ENCODE data around the gene PPP1R8. TPM values are rescaled to one million over a fixed set of nuclear protein-coding genes. Genes with fewer than 3 reads are reported as not detected.

The PPP1R8 gene
- total and polyA plus RNA-seq, 10 of the 15 experiments (the other 5 are each of a cell fraction or from before 2014, with no cell fraction given) = 10.2 to 77.0 (median 53.0) TPM

GRCh38 chr1:27811741-27812500, 18.7 kb upstream of the PPP1R8 start (continued):
- TF ChIP-seq FOS (IDR thresholded peaks at IDR 0.05; ENCODE audit: borderline replicate concordance, extremely low read depth, insufficient read length) (no peak), CREB1 (IDR thresholded peaks at IDR 0.05; ENCODE audit: low read depth) (no peak), BMI1 (IDR thresholded peaks at IDR 0.05; ENCODE audit: borderline replicate concordance) (no peak), HDAC6 (IDR thresholded peaks at IDR 0.05; ENCODE audit: unreplicated experiment) (no peak), CHD1 (IDR thresholded peaks at IDR 0.05; ENCODE audit: low read depth, low read length) (no peak), ESRRA (IDR thresholded peaks at IDR 0.05; ENCODE audit: low read length) (no peak), NR2C1 (IDR thresholded peaks at IDR 0.05) (no peak), SMARCA5 (IDR thresholded peaks at IDR 0.05) (no peak), HDAC2 (IDR thresholded peaks at IDR 0.05) (no peak), ATF3 (IDR thresholded peaks at IDR 0.05; ENCODE audit: borderline replicate concordance, extremely low read depth, low read depth, low read length) (no peak), SMC3 (IDR thresholded peaks at IDR 0.05; ENCODE audit: borderline replicate concordance, low read length) (no peak), USF2 (IDR thresholded peaks at IDR 0.05; ENCODE audit: borderline replicate concordance, low read depth, low read length) (no peak)
